ENCODE measurements around the gene FNDC3A.

DNA sequence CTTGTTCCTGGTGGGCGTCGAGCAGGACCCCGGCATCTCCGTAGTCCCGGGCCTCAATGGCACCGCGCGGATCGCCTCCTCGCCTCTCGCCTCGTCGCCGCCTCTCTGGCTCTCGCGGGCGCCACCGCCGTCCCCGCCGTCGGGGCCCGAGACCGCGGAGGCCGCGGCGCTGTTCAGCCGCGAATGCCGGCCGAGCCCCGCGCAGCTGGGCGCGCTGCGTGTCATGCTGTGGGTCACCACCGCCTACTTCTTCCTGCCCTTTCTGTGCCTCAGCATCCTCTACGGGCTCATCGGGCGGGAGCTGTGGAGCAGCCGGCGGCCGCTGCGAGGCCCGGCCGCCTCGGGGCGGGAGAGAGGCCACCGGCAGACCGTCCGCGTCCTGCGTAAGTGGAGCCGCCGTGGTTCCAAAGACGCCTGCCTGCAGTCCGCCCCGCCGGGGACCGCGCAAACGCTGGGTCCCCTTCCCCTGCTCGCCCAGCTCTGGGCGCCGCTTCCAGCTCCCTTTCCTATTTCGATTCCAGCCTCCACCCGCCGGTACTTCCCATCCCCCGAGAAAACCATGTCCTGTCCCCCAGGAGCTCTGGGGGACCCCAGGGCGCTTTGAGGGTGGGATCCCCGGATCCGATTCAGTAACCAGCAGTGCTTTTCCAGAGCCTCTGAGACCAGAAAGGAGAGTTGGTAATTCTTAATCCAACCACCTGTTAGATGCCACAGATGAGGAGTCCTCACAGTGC, 245.3 kb downstream of the FNDC3A start:
- TF ChIP-seq, protein P1, sequence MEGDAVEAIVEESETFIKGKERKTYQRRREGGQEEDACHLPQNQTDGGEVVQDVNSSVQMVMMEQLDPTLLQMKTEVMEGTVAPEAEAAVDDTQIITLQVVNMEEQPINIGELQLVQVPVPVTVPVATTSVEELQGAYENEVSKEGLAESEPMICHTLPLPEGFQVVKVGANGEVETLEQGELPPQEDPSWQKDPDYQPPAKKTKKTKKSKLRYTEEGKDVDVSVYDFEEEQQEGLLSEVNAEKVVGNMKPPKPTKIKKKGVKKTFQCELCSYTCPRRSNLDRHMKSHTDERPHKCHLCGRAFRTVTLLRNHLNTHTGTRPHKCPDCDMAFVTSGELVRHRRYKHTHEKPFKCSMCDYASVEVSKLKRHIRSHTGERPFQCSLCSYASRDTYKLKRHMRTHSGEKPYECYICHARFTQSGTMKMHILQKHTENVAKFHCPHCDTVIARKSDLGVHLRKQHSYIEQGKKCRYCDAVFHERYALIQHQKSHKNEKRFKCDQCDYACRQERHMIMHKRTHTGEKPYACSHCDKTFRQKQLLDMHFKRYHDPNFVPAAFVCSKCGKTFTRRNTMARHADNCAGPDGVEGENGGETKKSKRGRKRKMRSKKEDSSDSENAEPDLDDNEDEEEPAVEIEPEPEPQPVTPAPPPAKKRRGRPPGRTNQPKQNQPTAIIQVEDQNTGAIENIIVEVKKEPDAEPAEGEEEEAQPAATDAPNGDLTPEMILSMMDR (conservative IDR thresholded peaks at IDR 0.05), result no peak
- TF ChIP-seq EZH2 (IDR thresholded peaks at IDR 0.05; ENCODE audit: low read depth), result no peak

All from PC-9 (cell line).